ENCODE data around the gene PRSS21.

The PRSS21 gene

GRCh38 chr16:2776500-2777139 is 40.4 kb upstream of the PRSS21 start:
- H3K4me3 Mint-ChIP-seq = peak overlapping the region; percentile 84
- CTCF ChIA-PET = no interaction called here
- peak overlapping the region; percentile 93 for H3K27ac Mint-ChIP-seq
- H3K9me3 Mint-ChIP-seq = no peaks in the 10 kb centered on the region
- peaks cover 19% of the 10 kb centered on the region for H3K36me3 Mint-ChIP-seq
- no peaks in the 10 kb centered on the region for H3K27me3 Mint-ChIP-seq
- peaks cover 41% of the 10 kb centered on the region for H3K4me1 Mint-ChIP-seq
- DNase-seq = peak; percentile 54

- CTCF ChIA-PET = interaction anchor here (1.0 kb wide), 1 partner anchor 24 kb away, joined by 3 read pairs; no protein-coding TSS in a partner anchor
- DNase-seq = peak; percentile 92
- no peaks in the 10 kb centered on the region for H3K27me3 Mint-ChIP-seq
- H3K27ac Mint-ChIP-seq = peak within 1 kb of the TSS; percentile 97
- H3K4me3 Mint-ChIP-seq = peak within 1 kb of the TSS; percentile 84
- H3K36me3 Mint-ChIP-seq = peaks cover 13% of the 10 kb centered on the region
- H3K9me3 Mint-ChIP-seq = no peaks in the 10 kb centered on the region
- H3K4me1 Mint-ChIP-seq = peaks cover 38% of the 10 kb centered on the region
These were observed 39.7 kb upstream of the PRSS21 start, which contains the start of gene ELOB for GRCh38 chr16:2777231-2777902. Gene ELOB, minus strand, starts transcription at chr16:2777280. Its CDS starts 41 bp downstream, at chr16:2777239.

GRCh38 chr16:2777903-2778629 is 39.0 kb upstream of the PRSS21 start:
- no peaks in the 10 kb centered on the region for H3K9me3 Mint-ChIP-seq
- H3K36me3 Mint-ChIP-seq = peaks cover 8% of the 10 kb centered on the region
- H3K27me3 Mint-ChIP-seq = no peaks in the 10 kb centered on the region
- peak; percentile 46 for DNase-seq
- H3K27ac Mint-ChIP-seq = peak overlapping the region; percentile 97
- H3K4me1 Mint-ChIP-seq = peaks cover 34% of the 10 kb centered on the region
- CTCF ChIA-PET = interaction anchor here (1.0 to 1.2 kb wide), 2 partner anchors 24 to 90 kb away, joined by 3 read pairs; no protein-coding TSS in a partner anchor
- H3K4me3 Mint-ChIP-seq = peak overlapping the region; percentile 84

GRCh38 chr16:2778630-2778958 is 38.4 kb upstream of the PRSS21 start:
- CTCF ChIA-PET = interaction anchor here (1.2 kb wide), 1 partner anchor 90 kb away, joined by 3 read pairs; no protein-coding TSS in a partner anchor
- peak overlapping the region; percentile 84 for H3K4me3 Mint-ChIP-seq
- H3K27ac Mint-ChIP-seq = peak overlapping the region; percentile 97
- DNase-seq = no peak
- peaks cover 34% of the 10 kb centered on the region for H3K4me1 Mint-ChIP-seq
- peaks cover 6% of the 10 kb centered on the region for H3K36me3 Mint-ChIP-seq
- no peaks in the 10 kb centered on the region for H3K27me3 Mint-ChIP-seq
- H3K9me3 Mint-ChIP-seq = no peaks in the 10 kb centered on the region

GRCh38 chr16:2779151-2779920 is 37.7 kb upstream of the PRSS21 start:
- Mint-ChIP-seq H3K27me3 (peaks cover 6% of the 10 kb centered on the region), H3K4me3 (peak overlapping the region; percentile 84), H3K27ac (peak overlapping the region; percentile 34), H3K9me3 (no peaks in the 10 kb centered on the region), H3K36me3 (peaks cover 6% of the 10 kb centered on the region), H3K4me1 (peaks cover 34% of the 10 kb centered on the region)
- CTCF ChIA-PET = interaction anchor here (1.2 kb wide), 1 partner anchor 89 kb away, joined by 3 read pairs; no protein-coding TSS in a partner anchor
- DNase-seq = peak; percentile 19

- H3K27ac Mint-ChIP-seq = peak overlapping the region; percentile 37
- H3K4me1 Mint-ChIP-seq = peaks cover 37% of the 10 kb centered on the region
- peak overlapping the region; percentile 21 for H3K4me3 Mint-ChIP-seq
These were observed 36.8 kb upstream of the PRSS21 start for GRCh38 chr16:2779978-2780898.

GRCh38 chr16:2782583-2783351 is 34.3 kb upstream of the PRSS21 start:
- DNase-seq = peak; percentile 19
- peaks cover 29% of the 10 kb centered on the region for H3K4me1 Mint-ChIP-seq
- H3K27me3 Mint-ChIP-seq = peaks cover 35% of the 10 kb centered on the region
- CTCF ChIA-PET = interaction anchor here (0.9 kb wide), 1 partner anchor 56 kb away, joined by 3 read pairs; no protein-coding TSS in a partner anchor
- no peak overlapping the region for H3K27ac Mint-ChIP-seq
- no peaks in the 10 kb centered on the region for H3K9me3 Mint-ChIP-seq
- no peaks in the 10 kb centered on the region for H3K36me3 Mint-ChIP-seq
- H3K4me3 Mint-ChIP-seq = no peak overlapping the region

More at GRCh38 chr16:2779978-2780898, 36.8 kb upstream of the PRSS21 start:
- Mint-ChIP-seq H3K27me3 (peaks cover 15% of the 10 kb centered on the region), H3K36me3 (peaks cover 2% of the 10 kb centered on the region), H3K9me3 (no peaks in the 10 kb centered on the region)
- peak; percentile 19 for DNase-seq
- CTCF ChIA-PET = no interaction called here

GRCh38 chr16:2783581-2784357 is 33.3 kb upstream of the PRSS21 start:
- CTCF ChIA-PET = interaction anchor here (1.3 kb wide), 1 partner anchor 55 kb away, joined by 4 read pairs; no protein-coding TSS in a partner anchor
- no peaks in the 10 kb centered on the region for H3K9me3 Mint-ChIP-seq
- DNase-seq = peak; percentile 5
- H3K27ac Mint-ChIP-seq = no peak overlapping the region
- H3K36me3 Mint-ChIP-seq = no peaks in the 10 kb centered on the region
- H3K4me1 Mint-ChIP-seq = peaks cover 19% of the 10 kb centered on the region
- no peak overlapping the region for H3K4me3 Mint-ChIP-seq
- peaks cover 45% of the 10 kb centered on the region for H3K27me3 Mint-ChIP-seq

GRCh38 chr16:2784358-2785100 is 32.5 kb upstream of the PRSS21 start:
- Mint-ChIP-seq H3K27ac (no peak overlapping the region), H3K27me3 (peaks cover 50% of the 10 kb centered on the region)

GRCh38 chr16:2785101-2785991 is 31.7 kb upstream of the PRSS21 start:
- Mint-ChIP-seq H3K27ac (no peak overlapping the region), H3K9me3 (no peaks in the 10 kb centered on the region), H3K36me3 (no peaks in the 10 kb centered on the region), H3K4me3 (peak overlapping the region; percentile 71), H3K27me3 (peaks cover 55% of the 10 kb centered on the region), H3K4me1 (peaks cover 11% of the 10 kb centered on the region)
- CTCF ChIA-PET = no interaction called here
- DNase-seq = peak; percentile 52

More at GRCh38 chr16:2784358-2785100, 32.5 kb upstream of the PRSS21 start:
- Mint-ChIP-seq H3K4me1 (peaks cover 17% of the 10 kb centered on the region), H3K36me3 (no peaks in the 10 kb centered on the region), H3K4me3 (peak overlapping the region; percentile 71), H3K9me3 (no peaks in the 10 kb centered on the region)
- CTCF ChIA-PET = interaction anchor here (1.3 kb wide), 1 partner anchor 55 kb away, joined by 4 read pairs; no protein-coding TSS in a partner anchor
- DNase-seq = peak; percentile 12
